Effector memory CD4-positive, alpha-beta T cell (primary cell): ENCODE results near the gene DIAPH3.

Experiments
- DNase-seq, 3 donors: peaks; one replicate each; pipeline ENCODE4 v3.0.0-alpha.2; 2020
- H3K27ac ChIP-seq: 2 replicates; pipeline ENCODE4 v1.7.0; 2013; ENCODE audit warnings: mild to moderate bottlenecking, low read length, moderate library complexity; ENCODE audit not compliant: insufficient read depth, poor library complexity, severe bottlenecking
- H3K27me3 ChIP-seq: replicated peaks from 2 replicates; pipeline ENCODE4 v1.7.0; 2013; ENCODE audit warnings: mild to moderate bottlenecking, low read length; ENCODE audit not compliant: insufficient read depth, control insufficient read depth, poor library complexity, severe bottlenecking
- H3K36me3 ChIP-seq: 2 replicates; pipeline ENCODE4 v1.7.0; 2013; ENCODE audit warnings: mild to moderate bottlenecking, low read length, moderate library complexity; ENCODE audit not compliant: control insufficient read depth, insufficient read depth
- H3K4me1 ChIP-seq: 2 replicates; pipeline ENCODE4 v1.7.0; 2013; ENCODE audit warnings: low read length, mild to moderate bottlenecking; ENCODE audit not compliant: control insufficient read depth, insufficient read depth, poor library complexity, severe bottlenecking
- H3K4me3 ChIP-seq: 2 replicates; pipeline ENCODE4 v1.7.0; 2013; ENCODE audit warnings: low read length, low read depth, mild to moderate bottlenecking; ENCODE audit not compliant: insufficient read depth, poor library complexity, severe bottlenecking
- H3K9me3 ChIP-seq: 2 replicates; pipeline ENCODE4 v1.7.0; 2013; ENCODE audit warnings: mild to moderate bottlenecking, low read length, moderate library complexity; ENCODE audit not compliant: control insufficient read depth

The DIAPH3 gene

DNA sequence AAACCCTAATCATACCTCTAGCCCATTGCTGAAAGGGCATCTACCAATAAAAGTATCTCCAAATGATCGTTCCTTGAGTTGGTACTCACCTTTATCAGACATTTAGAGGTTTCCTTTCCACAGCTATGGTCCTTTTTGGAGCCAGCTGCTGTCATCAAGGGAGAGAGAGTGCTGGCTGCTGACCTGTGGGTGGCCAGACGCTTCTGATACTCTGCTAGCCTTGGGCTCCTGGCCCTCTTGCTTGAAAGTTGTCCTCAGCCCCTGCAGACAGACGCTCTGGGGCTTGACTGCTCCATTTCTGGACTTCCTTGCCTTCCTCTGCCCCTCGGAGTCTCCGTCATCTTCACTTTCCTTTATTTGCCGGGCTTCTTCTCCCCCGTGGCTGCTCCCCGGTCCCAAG, 499.1 kb downstream of the DIAPH3 start:
- H3K4me3 ChIP-seq, result no peak overlapping the region
- no peak overlapping the region for H3K27ac ChIP-seq
- H3K27me3 ChIP-seq, result no peaks in the 10 kb centered on the region
- DNase-seq, result no peak
- H3K4me1 ChIP-seq, result no peaks in the 10 kb centered on the region
- no peaks in the 10 kb centered on the region for H3K9me3 ChIP-seq
- no peaks in the 10 kb centered on the region for H3K36me3 ChIP-seq

DNA sequence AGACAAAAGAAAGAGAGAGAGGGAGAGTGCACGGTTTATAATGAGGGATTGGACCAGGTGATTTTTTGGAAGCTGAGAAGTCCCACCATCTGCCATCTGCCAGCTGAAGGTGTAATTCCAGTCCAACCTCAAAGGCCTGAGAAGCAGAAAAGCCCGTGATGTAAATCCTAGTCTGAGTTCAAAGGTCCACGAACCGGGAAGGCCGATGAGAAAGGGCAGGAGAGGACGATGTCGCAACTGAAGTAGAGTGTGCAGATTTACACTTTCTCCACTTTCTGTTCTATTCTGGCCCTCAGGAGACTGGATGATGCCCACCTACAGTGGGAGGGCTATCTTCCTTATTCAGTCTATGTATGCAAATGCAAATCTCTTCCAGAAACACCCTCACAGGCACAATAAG, 500.0 kb downstream of the DIAPH3 start:
- no peak overlapping the region for H3K27ac ChIP-seq
- no peaks in the 10 kb centered on the region for H3K36me3 ChIP-seq
- H3K27me3 ChIP-seq, result no peaks in the 10 kb centered on the region

DNA sequence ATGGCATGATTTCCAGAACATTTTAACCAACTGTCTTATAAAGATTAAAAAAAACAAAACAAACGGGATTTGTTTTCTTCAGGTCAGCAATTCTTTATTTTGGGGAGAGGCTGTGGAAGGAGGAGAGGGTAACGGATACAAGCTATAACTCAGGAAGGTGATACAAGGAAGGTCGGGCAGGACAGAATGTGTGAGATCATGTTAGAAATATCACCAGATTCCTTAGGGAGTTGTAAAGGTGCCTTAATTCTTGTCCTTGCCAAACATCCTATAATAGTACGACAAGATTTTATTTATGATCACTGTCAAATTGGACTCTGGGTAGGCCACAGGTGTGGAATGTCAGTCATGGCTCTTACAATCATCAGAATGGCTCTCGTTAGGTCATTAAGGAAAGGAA, 503.1 kb downstream of the DIAPH3 start:
- no peaks in the 10 kb centered on the region for H3K4me1 ChIP-seq
- H3K4me3 ChIP-seq, result no peak overlapping the region
- H3K27ac ChIP-seq, result no peak overlapping the region
- H3K36me3 ChIP-seq, result no peaks in the 10 kb centered on the region
- DNase-seq, result no peak
- no peaks in the 10 kb centered on the region for H3K27me3 ChIP-seq
- no peaks in the 10 kb centered on the region for H3K9me3 ChIP-seq

More for the DNA sequence above, 500.0 kb downstream of the DIAPH3 start:
- Histone ChIP-seq H3K9me3 (no peaks in the 10 kb centered on the region), H3K4me1 (no peaks in the 10 kb centered on the region), H3K4me3 (no peak overlapping the region)
- DNase-seq, result no peak

GRCh38 chr13:59659981-59660380, 503.7 kb downstream of the DIAPH3 start:
- Histone ChIP-seq H3K27me3 (no peaks in the 10 kb centered on the region), H3K4me3 (no peak overlapping the region), H3K27ac (no peak overlapping the region), H3K36me3 (no peaks in the 10 kb centered on the region), H3K9me3 (no peaks in the 10 kb centered on the region), H3K4me1 (no peaks in the 10 kb centered on the region)
- no peak for DNase-seq

- DNase-seq, result no peak
- H3K36me3 ChIP-seq, result no peaks in the 10 kb centered on the region
- H3K27me3 ChIP-seq, result no peaks in the 10 kb centered on the region
- H3K4me3 ChIP-seq, result no peak overlapping the region
- no peaks in the 10 kb centered on the region for H3K4me1 ChIP-seq
- no peaks in the 10 kb centered on the region for H3K9me3 ChIP-seq
- no peak overlapping the region for H3K27ac ChIP-seq
Observed at GRCh38 chr13:59658738-59659330, 504.9 kb downstream of the DIAPH3 start.

DNA sequence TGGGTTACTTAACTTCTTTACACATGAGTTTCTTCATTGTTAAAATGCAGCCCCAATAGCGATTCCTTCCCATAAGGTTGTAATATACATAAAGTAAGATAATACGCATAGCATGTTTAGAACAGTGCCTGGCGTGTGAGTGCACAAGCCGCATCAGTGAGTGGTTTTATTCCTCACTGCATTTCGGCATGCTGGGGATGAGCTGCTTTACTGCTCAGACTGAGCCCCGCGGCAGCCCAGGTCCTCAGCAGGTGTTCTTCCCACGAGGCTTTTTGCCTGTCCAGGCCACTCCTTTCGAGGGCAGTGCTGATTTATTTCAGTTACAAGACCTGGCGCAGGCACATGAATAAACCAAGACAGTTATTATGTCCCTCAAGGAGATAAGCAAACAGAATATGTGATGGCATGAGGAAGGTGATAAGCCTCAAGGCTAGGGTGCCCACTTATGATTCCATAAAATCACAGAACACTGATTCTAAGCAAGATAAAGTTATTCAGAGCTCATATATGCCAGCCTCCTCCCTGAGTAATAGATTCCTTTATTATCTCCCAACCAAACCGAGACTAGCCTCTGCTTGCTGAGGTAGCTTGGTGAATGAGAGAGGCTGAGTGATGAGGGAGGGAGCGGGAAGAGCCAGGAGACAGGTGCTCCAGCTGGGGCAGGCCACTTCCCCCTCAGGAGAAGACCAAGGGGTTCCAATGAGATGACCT, 505.5 kb downstream of the DIAPH3 start:
- H3K27me3 ChIP-seq, result no peaks in the 10 kb centered on the region
- H3K9me3 ChIP-seq, result no peaks in the 10 kb centered on the region
- no peak for DNase-seq
- no peaks in the 10 kb centered on the region for H3K36me3 ChIP-seq
- H3K4me1 ChIP-seq, result no peaks in the 10 kb centered on the region
- no peak overlapping the region for H3K27ac ChIP-seq
- H3K4me3 ChIP-seq, result no peak overlapping the region

GRCh38 chr13:59653916-59654315, 509.8 kb downstream of the DIAPH3 start:
- no peaks in the 10 kb centered on the region for H3K27me3 ChIP-seq
- H3K36me3 ChIP-seq, result no peaks in the 10 kb centered on the region

DNA sequence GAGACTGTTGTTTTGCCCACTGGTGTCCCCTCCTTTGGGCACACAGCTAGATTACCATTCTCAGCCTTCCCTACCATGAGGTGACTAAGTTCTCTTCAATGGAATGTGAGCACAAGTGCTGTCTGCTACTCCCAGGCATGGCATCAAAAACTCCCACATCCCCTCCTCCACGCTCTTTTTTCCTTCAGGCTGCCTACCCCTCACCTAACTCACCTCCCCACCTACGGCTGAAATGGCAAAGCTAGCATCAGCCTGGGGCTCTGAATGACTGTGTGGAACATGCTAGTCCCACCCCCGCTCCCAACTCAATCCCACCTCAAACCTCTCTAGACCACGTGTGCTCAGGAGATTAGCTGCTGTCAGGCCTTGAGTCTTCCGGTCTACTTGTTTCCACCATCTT, 512.2 kb downstream of the DIAPH3 start:
- Histone ChIP-seq H3K27me3 (no peaks in the 10 kb centered on the region), H3K9me3 (no peaks in the 10 kb centered on the region), H3K27ac (no peak overlapping the region), H3K4me1 (no peaks in the 10 kb centered on the region), H3K36me3 (no peaks in the 10 kb centered on the region), H3K4me3 (no peak overlapping the region)
- no peak for DNase-seq

More at GRCh38 chr13:59653916-59654315, 509.8 kb downstream of the DIAPH3 start:
- Histone ChIP-seq H3K27ac (no peak overlapping the region), H3K9me3 (no peaks in the 10 kb centered on the region), H3K4me1 (no peaks in the 10 kb centered on the region), H3K4me3 (no peak overlapping the region)
- no peak for DNase-seq

GRCh38 chr13:59643906-59644626, 519.7 kb downstream of the DIAPH3 start:
- DNase-seq, result no peak
- Histone ChIP-seq H3K4me1 (no peaks in the 10 kb centered on the region), H3K27ac (no peak overlapping the region), H3K4me3 (no peak overlapping the region), H3K9me3 (no peaks in the 10 kb centered on the region), H3K36me3 (no peaks in the 10 kb centered on the region), H3K27me3 (no peaks in the 10 kb centered on the region)

GRCh38 chr13:59643364-59643841, 520.3 kb downstream of the DIAPH3 start:
- no peak for DNase-seq
- no peaks in the 10 kb centered on the region for H3K27me3 ChIP-seq
- H3K9me3 ChIP-seq, result no peaks in the 10 kb centered on the region
- H3K27ac ChIP-seq, result no peak overlapping the region
- no peak overlapping the region for H3K4me3 ChIP-seq
- H3K4me1 ChIP-seq, result no peaks in the 10 kb centered on the region
- H3K36me3 ChIP-seq, result no peaks in the 10 kb centered on the region
